Activated CD4-positive, alpha-beta memory T cell treated with anti-CD3 and anti-CD28 coated beads for 36 hours (primary cell): ENCODE results near the gene NBPF11. TPM values are rescaled to one million over a fixed set of nuclear protein-coding genes. Genes with fewer than 3 reads are reported as not detected.
A peak's percentile ranks its signal among the peaks of the same experiment; 100 is the strongest.
"Not testable (repeated sequence)": the region's sequence is repeated elsewhere in the genome, so short reads cannot be mapped to it uniquely, and the experiment has no call there.

Experiments
- CTCF ChIA-PET: fragments of 350-600 bp; sonication (Branson Sonifier 250); formaldehyde crosslinking; loops from one replicate; lab custom pipeline; 2021; ENCODE audit warnings: antibody characterized with exemption, inconsistent platforms; lab: Charles Lee
- POLR2A ChIA-PET: fragments of 350-600 bp; sonication (Branson Sonifier 250); formaldehyde crosslinking; loops from one replicate; lab custom pipeline; 2021; ENCODE audit warnings: antibody characterized with exemption; lab: Charles Lee
- DNase-seq: peaks from one replicate; pipeline ENCODE4 v3.0.0-alpha.2; 2020
- H3K27ac Mint-ChIP-seq: one replicate; pipeline ENCODE4 v1.8.0; 2021; ENCODE audit warnings: mixed read lengths
- H3K27me3 Mint-ChIP-seq: one replicate; pipeline ENCODE4 v1.8.0; 2021; ENCODE audit warnings: mixed read lengths
- H3K36me3 Mint-ChIP-seq: one replicate; pipeline ENCODE4 v1.8.0; 2021; ENCODE audit warnings: mixed read lengths
- H3K4me1 Mint-ChIP-seq: one replicate; pipeline ENCODE4 v1.8.0; 2021; ENCODE audit warnings: low read depth, mixed read lengths
- H3K4me3 Mint-ChIP-seq: one replicate; pipeline ENCODE4 v1.8.0; 2021; ENCODE audit warnings: mild to moderate bottlenecking, mixed read lengths
- H3K9me3 Mint-ChIP-seq: one replicate; pipeline ENCODE4 v1.8.0; 2021; ENCODE audit warnings: mixed read lengths
- intact Hi-C: fragments of 100-400 bp; cut with micrococcal nuclease; formaldehyde crosslinking; loops from one replicate; pipeline ENCODE4 v1.15.1; 2023
- total RNA-seq, 2 experiments: library from RNA; stranded (reverse); gene quantifications; one replicate each; pipeline ENCODE4 v1.2.3, GENCODE V29; 2021

NBPF11 gene
- total RNA-seq, 2 experiments from 2014 or later = 6.9 to 7.8 TPM

GRCh38 chr1:148146191-148146997, 5.7 kb downstream of the NBPF11 start:
- POLR2A ChIA-PET, intact Hi-C loops, CTCF ChIA-PET, H3K27me3 Mint-ChIP-seq, H3K4me1 Mint-ChIP-seq, H3K36me3 Mint-ChIP-seq, DNase-seq, H3K9me3 Mint-ChIP-seq, H3K27ac Mint-ChIP-seq, H3K4me3 Mint-ChIP-seq: not testable (repeated sequence)

- POLR2A ChIA-PET, H3K9me3 Mint-ChIP-seq, H3K4me1 Mint-ChIP-seq, H3K27ac Mint-ChIP-seq, intact Hi-C loops, CTCF ChIA-PET, DNase-seq, H3K4me3 Mint-ChIP-seq, H3K36me3 Mint-ChIP-seq, H3K27me3 Mint-ChIP-seq: not testable (repeated sequence)
These were observed 8.9 kb downstream of the NBPF11 start for GRCh38 chr1:148143223-148143622.

- H3K27ac Mint-ChIP-seq, DNase-seq, H3K4me3 Mint-ChIP-seq, H3K9me3 Mint-ChIP-seq, H3K4me1 Mint-ChIP-seq, CTCF ChIA-PET, H3K27me3 Mint-ChIP-seq, intact Hi-C loops, H3K36me3 Mint-ChIP-seq, POLR2A ChIA-PET: not testable (repeated sequence)
These were observed 10.1 kb downstream of the NBPF11 start for GRCh38 chr1:148141936-148142335.

GRCh38 chr1:148138606-148139005, 13.5 kb downstream of the NBPF11 start:
- H3K36me3 Mint-ChIP-seq, H3K4me3 Mint-ChIP-seq, H3K4me1 Mint-ChIP-seq, H3K9me3 Mint-ChIP-seq, H3K27me3 Mint-ChIP-seq, H3K27ac Mint-ChIP-seq, POLR2A ChIA-PET, DNase-seq, CTCF ChIA-PET, intact Hi-C loops: not testable (repeated sequence)

GRCh38 chr1:148122341-148122740, 29.7 kb downstream of the NBPF11 start:
- H3K27me3 Mint-ChIP-seq, H3K36me3 Mint-ChIP-seq, H3K4me3 Mint-ChIP-seq, H3K4me1 Mint-ChIP-seq, H3K9me3 Mint-ChIP-seq, POLR2A ChIA-PET, CTCF ChIA-PET, H3K27ac Mint-ChIP-seq, DNase-seq, intact Hi-C loops: not testable (repeated sequence)

- H3K4me1 Mint-ChIP-seq, CTCF ChIA-PET, H3K27ac Mint-ChIP-seq, H3K4me3 Mint-ChIP-seq, DNase-seq, H3K36me3 Mint-ChIP-seq, POLR2A ChIA-PET, intact Hi-C loops, H3K9me3 Mint-ChIP-seq, H3K27me3 Mint-ChIP-seq: not testable (repeated sequence)
These were observed 31.7 kb downstream of the NBPF11 start for GRCh38 chr1:148120395-148120794.

- intact Hi-C loops, H3K27ac Mint-ChIP-seq, H3K4me3 Mint-ChIP-seq, H3K9me3 Mint-ChIP-seq, DNase-seq, POLR2A ChIA-PET, H3K27me3 Mint-ChIP-seq, H3K4me1 Mint-ChIP-seq, CTCF ChIA-PET, H3K36me3 Mint-ChIP-seq: not testable (repeated sequence)
These were observed 56.3 kb downstream of the NBPF11 start for GRCh38 chr1:148095732-148096131.

- H3K9me3 Mint-ChIP-seq, H3K27me3 Mint-ChIP-seq, POLR2A ChIA-PET, intact Hi-C loops, CTCF ChIA-PET, H3K27ac Mint-ChIP-seq, H3K4me3 Mint-ChIP-seq, H3K36me3 Mint-ChIP-seq, H3K4me1 Mint-ChIP-seq: not testable (repeated sequence)
- peak; percentile 11 for DNase-seq
These were observed 65.9 kb downstream of the NBPF11 start for GRCh38 chr1:148086196-148086595.

GRCh38 chr1:148081205-148081604, 70.9 kb downstream of the NBPF11 start:
- intact Hi-C loops, H3K27ac Mint-ChIP-seq, H3K4me1 Mint-ChIP-seq, H3K36me3 Mint-ChIP-seq, DNase-seq, POLR2A ChIA-PET, H3K9me3 Mint-ChIP-seq, H3K4me3 Mint-ChIP-seq, CTCF ChIA-PET, H3K27me3 Mint-ChIP-seq: not testable (repeated sequence)

GRCh38 chr1:148078632-148079519, 73.2 kb downstream of the NBPF11 start:
- CTCF ChIA-PET, H3K27me3 Mint-ChIP-seq, intact Hi-C loops, DNase-seq, H3K9me3 Mint-ChIP-seq, H3K4me1 Mint-ChIP-seq, H3K36me3 Mint-ChIP-seq, H3K4me3 Mint-ChIP-seq, H3K27ac Mint-ChIP-seq, POLR2A ChIA-PET: not testable (repeated sequence)

- H3K27me3 Mint-ChIP-seq, H3K9me3 Mint-ChIP-seq, H3K36me3 Mint-ChIP-seq, H3K4me1 Mint-ChIP-seq, CTCF ChIA-PET, DNase-seq, H3K4me3 Mint-ChIP-seq, POLR2A ChIA-PET, intact Hi-C loops, H3K27ac Mint-ChIP-seq: not testable (repeated sequence)
These were observed 74.0 kb downstream of the NBPF11 start for GRCh38 chr1:148078090-148078489.

- H3K4me3 Mint-ChIP-seq, CTCF ChIA-PET, POLR2A ChIA-PET: not testable (repeated sequence)
These were observed 74.6 kb downstream of the NBPF11 start for GRCh38 chr1:148077458-148077857.

More at GRCh38 chr1:148077458-148077857, 74.6 kb downstream of the NBPF11 start:
- H3K36me3 Mint-ChIP-seq, H3K27me3 Mint-ChIP-seq, H3K9me3 Mint-ChIP-seq, intact Hi-C loops, H3K27ac Mint-ChIP-seq, H3K4me1 Mint-ChIP-seq, DNase-seq: not testable (repeated sequence)
